T-helper 9 cell (primary cell): ENCODE results near the gene SPATA19.

Experiments used
- DNase-seq: peaks from one replicate; pipeline ENCODE4 v3.0.0-alpha.2; 2020

The SPATA19 gene

DNA sequence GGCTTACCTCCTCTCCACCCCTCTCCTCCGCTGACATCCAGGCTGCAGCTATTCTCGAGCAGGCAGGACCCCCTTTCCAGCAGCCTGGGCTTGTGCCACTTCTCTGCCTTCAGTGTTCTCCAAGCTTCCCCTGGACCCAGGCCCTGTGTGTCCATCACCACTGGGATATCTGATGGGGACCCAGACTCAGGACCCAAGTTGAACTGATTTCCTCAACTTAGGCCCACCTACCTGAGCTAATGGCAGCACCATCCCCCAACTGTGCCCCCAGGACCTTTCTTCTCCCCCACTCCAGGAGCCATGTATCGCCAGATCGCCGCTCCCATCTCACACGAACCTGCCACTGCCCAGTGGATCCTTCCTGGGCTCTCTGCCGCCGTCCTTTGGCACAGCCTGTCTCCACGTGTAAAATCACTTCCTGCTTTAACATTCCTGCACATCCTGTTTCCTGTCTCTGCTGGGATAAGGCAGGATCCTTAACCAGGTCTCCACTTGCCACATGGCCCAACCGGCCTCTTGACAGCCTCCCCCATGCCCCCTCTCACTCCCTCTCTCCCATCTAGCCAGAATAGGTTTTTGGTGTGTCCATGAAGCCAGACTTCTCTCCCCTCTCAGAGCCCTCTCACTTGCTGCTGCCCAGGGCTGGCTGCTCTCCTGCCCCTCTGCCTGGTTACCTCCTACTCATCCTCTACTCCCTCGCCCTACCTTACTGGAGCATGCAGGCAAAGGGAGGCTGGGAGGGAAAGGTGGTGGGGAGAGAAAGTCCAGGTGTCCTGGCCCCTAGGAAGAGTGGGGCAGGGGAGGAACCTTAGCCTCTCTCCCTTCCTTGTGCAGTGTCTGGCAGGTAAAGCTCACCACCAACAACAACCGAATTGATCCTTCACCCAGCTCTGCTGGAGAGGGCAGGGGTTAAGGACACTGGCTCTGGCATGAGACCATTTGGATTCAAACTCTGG lies 9.4 kb downstream of the SPATA19 start:
- no peak for DNase-seq

DNA sequence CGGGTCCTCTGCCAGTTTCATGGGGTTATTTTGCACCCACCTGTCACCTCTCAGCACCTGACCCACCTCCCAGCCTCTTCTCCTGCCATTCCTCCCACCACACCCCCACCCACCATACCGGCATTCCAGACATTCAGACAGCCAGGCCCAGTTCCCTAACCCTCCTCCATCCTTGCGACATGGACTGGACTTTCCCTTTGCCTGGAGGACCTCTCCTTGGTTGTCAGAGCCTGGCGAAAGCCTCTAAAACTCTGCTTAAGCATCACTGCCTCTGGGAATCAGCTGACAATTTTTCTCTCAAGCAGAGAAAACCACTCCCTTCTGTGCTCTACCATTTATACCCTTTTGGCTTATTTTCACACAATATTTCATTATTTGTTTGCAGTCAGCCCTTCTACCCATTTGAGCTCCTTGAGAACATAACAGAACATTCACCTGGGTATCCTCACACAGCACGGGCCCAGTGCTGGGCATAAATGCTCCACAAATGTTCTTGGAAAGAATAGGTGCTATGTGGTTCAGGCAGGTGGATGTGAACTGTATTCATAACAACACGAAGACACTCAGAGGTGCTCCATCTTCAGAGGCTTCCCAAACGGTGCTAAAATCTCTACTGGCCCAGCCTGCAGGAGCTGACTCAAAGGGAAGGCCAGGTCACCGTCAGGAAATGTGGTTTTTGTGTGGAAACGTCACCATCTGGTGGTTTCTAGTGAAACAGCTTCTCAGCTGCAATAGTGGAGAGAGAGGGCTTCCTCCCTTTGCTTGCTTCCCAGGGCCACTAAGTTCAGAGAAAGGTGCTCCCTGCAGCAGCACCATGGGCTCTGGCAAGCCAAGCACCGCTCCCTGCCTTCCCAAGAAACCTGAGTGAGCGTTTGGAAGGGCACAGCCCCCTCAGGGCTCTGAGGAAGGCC lies 10.4 kb downstream of the SPATA19 start:
- no peak for DNase-seq

DNA sequence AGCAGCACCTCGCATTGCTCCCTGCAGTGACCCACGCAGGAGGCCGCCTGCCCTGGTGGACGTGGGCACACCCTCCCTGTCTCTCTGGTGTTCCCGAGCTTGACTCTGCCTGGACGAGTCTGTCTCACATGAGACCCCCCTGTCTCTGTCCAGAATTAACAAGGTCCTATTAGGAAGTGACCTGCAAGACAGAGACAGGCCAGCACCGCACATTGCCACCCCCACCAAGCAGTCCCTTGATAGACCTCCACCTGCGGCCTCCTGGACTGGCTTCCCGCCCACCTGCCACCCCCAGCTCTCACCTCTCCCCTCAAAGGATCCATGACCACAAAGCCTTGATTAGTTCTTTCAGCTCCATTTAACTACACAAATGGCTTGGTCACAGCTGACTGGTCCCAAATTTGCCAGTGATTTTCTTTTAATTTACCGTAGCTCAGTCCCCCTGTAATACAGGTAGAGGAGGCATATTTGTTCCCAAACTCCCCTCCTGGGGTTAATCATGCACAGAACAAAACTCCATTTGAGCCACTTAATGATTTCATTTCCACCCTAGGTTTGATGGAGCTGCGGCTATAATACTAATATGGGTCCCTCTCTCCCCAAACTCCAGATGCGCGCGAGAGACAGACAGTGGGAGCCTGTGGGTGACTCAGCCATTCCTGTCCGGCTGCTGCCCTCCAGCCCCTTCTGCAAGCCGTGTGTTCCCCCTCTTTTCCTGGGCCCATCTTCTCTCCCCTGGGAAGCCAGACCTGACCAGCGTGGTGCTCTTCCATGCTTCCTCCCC lies 11.2 kb downstream of the SPATA19 start:
- no peak for DNase-seq

DNA sequence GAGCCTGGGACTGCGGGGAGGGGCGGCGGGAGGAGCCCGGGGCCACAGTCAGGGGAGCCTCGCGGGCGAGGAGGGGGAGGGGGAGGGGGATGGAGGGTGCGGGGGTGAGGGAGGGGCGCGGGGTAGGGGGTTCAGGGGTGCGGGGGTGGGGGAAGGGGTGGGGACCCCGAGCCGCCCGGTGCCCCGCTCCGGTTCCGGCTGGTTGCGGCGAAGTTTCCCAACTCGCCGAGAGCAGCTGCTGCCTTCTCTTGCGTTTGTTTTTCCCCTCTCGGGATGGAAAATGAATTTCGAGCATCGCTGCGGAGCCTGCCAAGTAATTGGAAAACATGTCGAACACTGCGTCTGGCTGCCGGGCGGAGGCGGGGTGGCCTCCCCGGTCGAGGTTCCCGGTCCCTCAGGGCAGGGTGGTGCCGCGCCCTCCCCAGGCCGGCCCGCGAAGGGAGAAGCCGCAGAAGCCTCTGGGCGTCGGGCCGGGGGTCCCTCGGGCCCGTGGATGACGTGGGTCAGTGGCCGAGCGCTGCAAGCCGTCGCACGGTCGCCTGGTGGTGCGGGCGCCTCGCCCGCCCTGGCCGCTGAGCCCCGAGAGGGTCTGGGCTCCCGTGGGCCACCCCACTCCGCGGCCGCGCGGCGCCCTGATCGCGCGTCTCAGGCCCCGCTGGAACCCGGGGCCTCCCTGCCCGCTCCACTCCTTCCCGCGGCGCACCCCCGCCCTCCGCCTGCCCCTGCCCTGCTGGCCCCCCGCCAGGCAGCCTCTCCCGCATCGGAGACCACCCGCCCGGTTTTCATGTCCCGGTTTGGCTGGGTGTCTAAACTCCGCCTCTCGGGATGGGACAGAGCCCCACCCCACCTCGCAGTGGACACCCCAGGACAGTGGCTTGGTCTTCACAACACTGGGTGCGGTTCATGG lies 12.1 kb downstream of the SPATA19 start:
- DNase-seq: no peak

DNA sequence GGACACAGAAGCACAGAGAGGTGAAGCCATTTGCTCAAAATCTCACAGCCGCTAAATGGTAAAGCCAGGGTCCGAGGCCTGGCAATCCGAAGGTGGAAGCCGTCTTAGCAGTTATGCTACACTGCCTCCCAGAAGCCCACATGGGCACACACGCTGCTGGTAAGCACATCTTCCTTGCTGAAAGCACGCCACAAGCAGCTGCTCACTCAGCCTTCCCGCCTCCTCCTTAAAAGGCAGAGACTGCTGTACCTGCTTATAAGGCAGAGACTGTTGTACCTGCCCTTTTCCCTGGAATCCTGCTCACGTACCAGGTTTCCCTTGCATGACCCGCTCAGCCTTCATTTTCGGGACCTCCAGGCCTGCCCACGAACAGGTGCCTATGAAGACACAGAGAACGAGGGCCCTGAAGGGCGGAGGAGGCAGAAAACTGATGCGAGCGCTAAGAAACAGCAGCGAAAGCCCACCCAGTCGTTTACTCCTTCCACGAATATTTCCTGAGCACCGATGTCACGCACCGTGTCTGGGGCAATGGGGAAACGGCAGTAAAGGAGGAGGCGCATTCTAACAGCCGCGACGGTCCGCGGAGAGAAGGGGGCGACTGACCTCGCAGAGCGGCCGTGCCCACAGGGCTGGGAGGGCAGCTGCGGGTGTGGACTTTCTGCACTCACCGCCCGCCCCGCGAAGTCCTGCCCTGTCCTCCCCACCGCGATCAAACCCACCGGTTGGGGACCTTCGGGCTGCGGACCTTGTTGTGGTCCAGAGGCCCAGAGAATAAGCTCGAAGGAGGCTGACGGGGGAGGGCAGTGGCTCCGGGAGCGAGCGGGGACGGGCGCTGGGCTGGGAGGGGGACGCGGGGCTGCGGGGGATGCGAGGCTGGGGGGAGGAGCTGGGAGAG lies 13.0 kb downstream of the SPATA19 start:
- DNase-seq: no peak

DNA sequence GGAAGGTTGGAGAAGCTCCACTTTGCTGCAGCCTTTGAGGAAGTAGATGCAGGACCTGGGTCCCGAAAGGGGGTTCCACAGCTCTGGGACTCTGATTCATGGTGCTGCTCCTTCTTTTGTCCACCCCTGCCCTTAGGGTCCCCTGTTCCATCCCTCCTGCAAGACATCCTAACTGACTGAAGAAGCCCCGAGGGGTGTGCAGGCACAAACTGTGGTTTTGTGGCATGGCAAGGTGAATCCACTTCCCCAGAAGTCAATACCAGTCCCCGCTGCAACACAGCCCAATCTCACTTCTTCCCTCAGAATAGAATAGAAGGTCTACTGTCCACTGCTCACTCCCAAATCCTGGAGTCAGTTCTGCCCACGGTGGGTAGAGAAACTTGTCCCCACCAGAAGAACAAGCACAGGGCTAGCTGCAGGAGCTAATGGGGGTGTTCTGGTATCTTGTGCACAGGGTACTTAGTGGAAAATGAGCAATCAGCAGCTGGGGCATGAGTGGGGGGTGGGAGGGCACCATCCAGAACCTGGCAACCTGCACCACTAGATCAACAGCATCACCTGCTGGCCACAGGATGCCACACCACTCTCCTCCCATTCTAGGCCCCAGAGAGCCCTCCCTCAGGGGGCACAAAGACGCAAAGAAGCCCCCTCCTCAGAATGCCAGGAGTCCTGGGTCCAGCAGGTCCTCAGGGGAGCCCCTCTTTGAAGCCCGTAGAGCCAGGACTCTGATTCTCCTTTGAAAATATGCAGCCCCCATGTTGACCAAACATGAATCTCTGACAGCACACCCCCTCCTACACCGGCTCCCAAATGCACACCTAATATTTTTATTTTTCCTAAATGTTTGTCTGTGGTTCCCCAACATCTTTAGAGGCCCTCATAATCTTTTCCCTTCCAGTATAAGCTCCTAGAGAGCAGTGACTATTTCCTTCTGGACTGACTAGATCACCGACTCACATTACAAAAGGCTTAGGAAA lies 14.1 kb downstream of the SPATA19 start:
- no peak for DNase-seq

DNA sequence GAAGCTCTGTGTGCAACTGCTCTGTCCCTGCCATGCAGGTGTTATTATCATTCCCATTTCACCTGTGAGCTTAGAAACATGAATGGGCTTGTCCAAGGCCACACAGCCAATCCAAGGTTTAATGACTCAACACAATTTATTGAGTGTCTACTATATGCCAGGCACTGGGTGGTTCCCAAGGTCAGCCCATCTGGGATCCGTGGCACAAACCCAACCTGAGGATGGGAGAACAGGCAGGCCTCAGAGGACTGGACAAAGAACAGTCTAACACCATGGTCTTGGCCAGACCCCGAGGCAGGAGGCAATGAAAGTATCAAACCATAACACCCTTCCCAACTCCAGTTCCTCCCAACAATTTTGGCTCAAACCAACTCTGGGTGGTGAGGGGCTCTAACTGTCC lies 15.7 kb downstream of the SPATA19 start:
- DNase-seq: no peak

- DNase-seq: no peak
Measured at GRCh38 chr11:133828871-133829270, 16.4 kb downstream of the SPATA19 start.

DNA sequence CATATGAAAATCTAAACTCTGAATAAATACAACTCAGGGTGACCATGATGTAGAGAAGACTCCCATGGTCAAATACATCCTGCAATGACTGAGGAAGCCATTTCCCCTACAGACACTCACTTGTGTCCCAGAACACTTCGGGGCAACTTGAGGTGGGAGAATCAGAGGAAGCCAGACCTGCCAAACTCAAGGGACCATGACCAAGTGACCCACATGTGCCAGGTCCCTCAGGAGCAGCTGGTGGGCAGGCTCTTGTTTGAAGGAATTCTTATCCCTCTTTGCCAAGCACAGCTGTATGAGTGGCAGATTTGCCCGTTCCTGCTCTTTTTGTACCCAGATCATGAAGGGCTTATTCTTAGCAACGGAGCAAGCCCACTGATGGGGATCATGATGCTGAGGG lies 17.8 kb downstream of the SPATA19 start:
- DNase-seq: no peak

GRCh38 chr11:133826866-133827265 lies 18.4 kb downstream of the SPATA19 start:
- DNase-seq: no peak

GRCh38 chr11:133825666-133826065 lies 19.6 kb downstream of the SPATA19 start:
- no peak for DNase-seq

DNA sequence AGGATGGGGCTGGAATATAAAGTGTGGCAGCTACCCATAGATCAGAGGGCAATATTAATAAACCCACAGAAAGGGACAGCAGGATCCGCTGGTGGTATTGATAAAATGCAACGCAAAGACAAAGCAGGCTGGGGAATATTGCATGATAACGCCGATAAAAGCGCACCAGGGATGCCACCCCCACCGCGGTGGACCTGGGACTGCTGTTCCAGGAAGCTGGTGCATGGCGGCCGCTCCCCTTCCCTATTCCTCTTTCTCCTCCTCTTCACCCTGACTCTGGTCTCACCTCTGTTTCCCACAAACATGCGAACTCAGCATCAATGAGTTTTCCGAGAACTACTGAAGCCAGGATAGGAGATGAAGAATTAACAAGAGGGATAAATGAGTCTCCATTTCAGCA lies 20.2 kb downstream of the SPATA19 start:
- no peak for DNase-seq

DNA sequence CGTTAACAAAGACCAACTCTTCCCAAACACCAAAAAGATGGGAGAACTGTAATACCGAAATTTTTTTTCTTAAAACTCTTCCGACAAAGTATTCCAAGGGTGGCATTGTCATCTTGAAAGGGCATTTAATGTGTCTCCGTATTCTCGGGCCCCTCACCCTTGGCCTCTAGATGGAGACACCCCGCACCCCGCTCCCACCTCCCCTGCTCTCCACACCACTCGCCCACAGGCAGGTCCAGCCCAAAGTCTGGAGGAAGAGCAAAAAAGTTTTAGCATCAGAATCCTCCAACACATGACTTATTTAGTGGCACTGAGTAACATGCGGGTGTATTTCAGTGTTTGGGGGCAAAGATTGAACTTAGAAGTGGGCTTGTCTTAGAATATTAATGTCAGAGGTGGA lies 20.7 kb downstream of the SPATA19 start:
- DNase-seq: no peak

- no peak for DNase-seq
Measured at GRCh38 chr11:133823614-133824013, 21.7 kb downstream of the SPATA19 start.

DNA sequence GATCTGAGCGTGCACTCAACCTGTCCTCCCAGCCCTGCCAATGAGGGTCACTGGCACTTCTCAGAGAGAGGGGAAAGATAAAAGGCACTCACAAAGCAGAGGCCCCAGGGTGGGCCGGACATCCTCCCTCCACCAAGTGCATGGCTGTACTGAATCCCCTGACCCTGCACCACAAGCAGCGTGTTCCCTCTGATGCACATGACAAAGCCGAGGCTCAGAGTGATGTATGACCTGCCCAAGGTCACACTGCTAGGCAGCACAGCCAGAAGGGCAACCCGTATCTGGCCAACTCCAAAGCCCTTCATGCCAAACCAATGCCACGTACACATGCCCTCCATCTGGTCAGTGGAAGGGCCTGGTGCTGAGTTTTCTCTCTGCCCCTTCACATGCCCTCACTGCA lies 22.1 kb downstream of the SPATA19 start:
- DNase-seq: no peak

DNA sequence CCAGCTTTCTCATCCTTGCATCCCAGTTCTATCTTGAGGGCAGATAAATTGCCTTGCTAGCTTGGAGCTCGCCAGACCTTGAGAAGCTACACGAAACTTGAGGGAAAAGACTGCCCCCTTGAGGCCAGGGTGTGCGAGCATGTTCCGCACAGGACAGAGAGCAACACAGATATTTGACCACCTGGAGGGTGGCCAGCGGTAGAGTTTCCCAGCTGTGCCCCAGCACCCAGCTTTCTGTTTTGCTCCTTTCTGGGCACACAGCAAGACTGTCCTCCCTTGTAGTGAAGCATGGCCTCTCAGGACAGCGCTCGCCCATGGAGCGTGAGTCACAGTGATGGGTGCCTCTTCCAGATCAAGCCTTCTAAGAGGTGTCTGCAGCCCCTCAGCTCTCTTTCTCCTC lies 23.5 kb downstream of the SPATA19 start:
- DNase-seq: no peak

GRCh38 chr11:133819746-133820315 lies 25.5 kb downstream of the SPATA19 start:
- no peak for DNase-seq

DNA sequence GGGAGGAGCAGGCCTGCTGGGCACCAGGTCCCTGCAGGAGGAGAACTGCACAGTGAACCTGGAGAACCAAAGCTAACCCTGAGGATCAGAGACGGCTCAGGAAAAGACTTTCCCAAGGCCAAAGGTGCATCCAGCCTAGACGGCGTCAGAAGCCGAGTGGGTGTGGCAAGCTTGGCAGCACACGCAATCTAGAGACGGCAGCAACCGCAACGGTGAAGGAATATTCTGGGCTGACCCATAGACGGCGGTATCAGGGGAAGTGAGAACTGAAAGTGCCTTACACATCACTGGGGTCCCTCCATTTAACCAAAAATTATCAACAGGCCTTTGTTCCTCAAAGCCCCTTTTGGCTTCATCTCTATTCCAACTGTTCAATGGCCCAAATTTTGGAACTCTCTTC lies 26.2 kb downstream of the SPATA19 start:
- no peak for DNase-seq

DNA sequence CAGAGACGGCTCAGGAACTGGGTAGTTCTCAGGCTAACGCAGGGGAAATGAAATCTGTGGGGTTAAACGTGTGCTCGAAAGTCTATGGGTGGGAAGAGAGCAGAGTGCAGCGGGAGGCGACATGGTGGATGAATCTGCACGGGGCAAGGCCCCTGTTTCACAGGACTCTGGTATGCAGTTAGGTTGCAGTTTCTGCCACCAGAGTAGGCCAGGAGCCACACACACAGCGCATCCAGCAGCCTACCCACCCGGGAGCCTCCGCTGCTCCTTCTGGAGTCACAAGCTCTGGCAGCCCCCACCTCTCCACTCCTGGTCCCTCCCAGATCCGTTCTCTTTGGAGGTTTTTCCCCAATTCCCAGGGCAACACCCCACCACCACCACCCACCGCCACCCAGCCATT lies 27.0 kb downstream of the SPATA19 start:
- DNase-seq: no peak
